Inferior parietal cortex (tissue), 1 donor: ENCODE results near the gene SH3RF1.
A peak's percentile ranks its signal among the peaks of the same experiment; 100 is the strongest.

Experiments used
- DNase-seq: peaks from one replicate; pipeline ENCODE4 v3.0.0-alpha.2; 2016; ENCODE audit errors: extremely low spot score

SH3RF1 gene

GRCh38 chr4:169064296-169064695 is 206.5 kb downstream of the SH3RF1 start:
- no peak for DNase-seq

- DNase-seq, result no peak
Measured at GRCh38 chr4:169063441-169063840, 207.3 kb downstream of the SH3RF1 start.

- no peak for DNase-seq
Measured at GRCh38 chr4:169062897-169063244, 207.9 kb downstream of the SH3RF1 start.

GRCh38 chr4:169061386-169061785 is 209.4 kb downstream of the SH3RF1 start:
- DNase-seq, result no peak

GRCh38 chr4:169060391-169061091 is 210.2 kb downstream of the SH3RF1 start:
- no peak for DNase-seq

GRCh38 chr4:169059306-169060211 is 211.2 kb downstream of the SH3RF1 start:
- DNase-seq, result peak; percentile 20

GRCh38 chr4:169058312-169058711 is 212.4 kb downstream of the SH3RF1 start:
- DNase-seq, result no peak

GRCh38 chr4:169054879-169055278 is 215.9 kb downstream of the SH3RF1 start:
- DNase-seq, result no peak

- DNase-seq, result no peak
Measured at GRCh38 chr4:169052594-169052945, 218.2 kb downstream of the SH3RF1 start.

GRCh38 chr4:169051761-169052593 is 218.8 kb downstream of the SH3RF1 start:
- DNase-seq, result no peak

- no peak for DNase-seq
Measured at GRCh38 chr4:169050881-169051760, 219.6 kb downstream of the SH3RF1 start.

- DNase-seq, result no peak
Measured at GRCh38 chr4:169050284-169050683, 220.5 kb downstream of the SH3RF1 start.

GRCh38 chr4:169048868-169049414 is 221.8 kb downstream of the SH3RF1 start:
- DNase-seq, result no peak

- DNase-seq, result no peak
Measured at GRCh38 chr4:169047956-169048355, 222.8 kb downstream of the SH3RF1 start.

GRCh38 chr4:169045862-169046584 is 224.7 kb downstream of the SH3RF1 start:
- no peak for DNase-seq

GRCh38 chr4:169044714-169045447 is 225.9 kb downstream of the SH3RF1 start:
- no peak for DNase-seq
